Ovary (tissue), 9 donors: ENCODE measurements around the gene WDR87. TPM values are rescaled to one million over a fixed set of nuclear protein-coding genes. Genes with fewer than 3 reads are reported as not detected.

Source experiments
- DNase-seq, 5 donors: peaks; one replicate each; pipeline ENCODE4 v3.0.0-alpha.2; 2019 to 2020
- H3K27ac ChIP-seq, 2 donors: fragments of 200-600 bp; one replicate each; pipeline versions ENCODE4 v1.5.1 to v1.8.0; 2019 to 2022
- H3K27me3 ChIP-seq: fragments of 200-600 bp; one replicate; pipeline ENCODE4 v1.8.0; 2022
- H3K36me3 ChIP-seq: fragments of 200-600 bp; sonication (generic); one replicate; pipeline ENCODE4 v1.5.1; 2019
- H3K4me1 ChIP-seq: one replicate; pipeline ENCODE4 v1.8.1; 2013; ENCODE audit warnings: mild to moderate bottlenecking, moderate library complexity; ENCODE audit not compliant: insufficient read depth
- H3K4me3 ChIP-seq: fragments of 200-600 bp; sonication (generic); one replicate; pipeline ENCODE4 v1.5.1; 2017
- H3K9me3 ChIP-seq, 2 donors: fragments of 200-600 bp in 1 of 2; sonication (generic) in 1 of 2; one replicate each; pipeline versions ENCODE4 v1.5.1 to v1.8.1; 2013 to 2019; ENCODE audit warnings: mild to moderate bottlenecking in 1 of 2, moderate library complexity in 1 of 2
- EP300 ChIP-seq: sonication (generic); formaldehyde crosslinking; IDR thresholded peaks from one replicate; pipeline ENCODE4 v1.6.1; 2017; ENCODE audit warnings: antibody characterized with exemption
- POLR2A ChIP-seq: fragments of 450-650 bp; IDR thresholded peaks from one replicate; pipeline ENCODE4 v1.6.1; 2017; ENCODE audit warnings: antibody characterized with exemption, mild to moderate bottlenecking, moderate library complexity
- WGBS, 3 donors: extraction: QIAGEN DNeasy Blood & Tissue Kit in 1 of 3; methylation state at CpG; one replicate each; pipeline versions ENCODE4 v1.1.5 to v1.1.7; 2013 to 2017; 5-methylcytosine and 5-hydroxymethylcytosine counted together
- intact Hi-C, 4 donors: fragments of 100-400 bp; cut with DNase I; formaldehyde crosslinking; loops; one replicate each; pipeline versions ENCODE4 v1.11.0 to v1.15.1; 2022 to 2023
- polyA plus RNA-seq, 2 donors: library from polyadenylated mRNA; stranded (reverse); fragments of 200-250 nt in 1 of 2; fragments of 350-450 nt in 1 of 2; fragmentation: Illumina TruSeq in 1 of 2; extraction: RNeasy Lipid Tissue Mini Kit (QIAGEN cat#74804) in 1 of 2; gene quantifications; one replicate each; pipeline ENCODE4 v1.2.3, GENCODE V29; 2013 to 2014
- total RNA-seq, 7 donors: library from RNA; depleted of rRNA in 2 of 7; stranded (reverse); fragments of >200 nt in 2 of 7; fragmentation: NEBNext Ultra II Directional in 3 of 7; extraction: Animal tissue kit (Norgen Biotek cat#: 25700) in 3 of 7; gene quantifications; one replicate each; pipeline versions ENCODE4 v1.1.0 to v1.2.4, GENCODE V29; 2016 to 2023
- TF ChIP-seq, protein P1 (sequence below), 3 donors: fragments of 450-650 bp in 2 of 3; fragments of 200-600 bp in 1 of 3; IDR thresholded peaks; one replicate each; pipeline versions ENCODE4 v1.5.1 to v1.8.0; 2016 to 2022; ENCODE audit warnings: antibody characterized with exemption in 3 of 3, mild to moderate bottlenecking in 1 of 3
- donor health status: DM: no; HTN: no; CAD: no; lungs with moderate emphysema.
- donor health status: DM: no; HTN: no; CAD: no.
- donor health status: Bipolar disorder and iron deficiency.
- donor health status: DM: yes; HTN: yes; CAD: no.
- donor health status: DM: no; HTN: no; CAD: no.
- donor health status: DM: yes; HTN: yes; CAD: no.

Gene WDR87
- total and polyA plus RNA-seq, 9 donors = not detected

DNA sequence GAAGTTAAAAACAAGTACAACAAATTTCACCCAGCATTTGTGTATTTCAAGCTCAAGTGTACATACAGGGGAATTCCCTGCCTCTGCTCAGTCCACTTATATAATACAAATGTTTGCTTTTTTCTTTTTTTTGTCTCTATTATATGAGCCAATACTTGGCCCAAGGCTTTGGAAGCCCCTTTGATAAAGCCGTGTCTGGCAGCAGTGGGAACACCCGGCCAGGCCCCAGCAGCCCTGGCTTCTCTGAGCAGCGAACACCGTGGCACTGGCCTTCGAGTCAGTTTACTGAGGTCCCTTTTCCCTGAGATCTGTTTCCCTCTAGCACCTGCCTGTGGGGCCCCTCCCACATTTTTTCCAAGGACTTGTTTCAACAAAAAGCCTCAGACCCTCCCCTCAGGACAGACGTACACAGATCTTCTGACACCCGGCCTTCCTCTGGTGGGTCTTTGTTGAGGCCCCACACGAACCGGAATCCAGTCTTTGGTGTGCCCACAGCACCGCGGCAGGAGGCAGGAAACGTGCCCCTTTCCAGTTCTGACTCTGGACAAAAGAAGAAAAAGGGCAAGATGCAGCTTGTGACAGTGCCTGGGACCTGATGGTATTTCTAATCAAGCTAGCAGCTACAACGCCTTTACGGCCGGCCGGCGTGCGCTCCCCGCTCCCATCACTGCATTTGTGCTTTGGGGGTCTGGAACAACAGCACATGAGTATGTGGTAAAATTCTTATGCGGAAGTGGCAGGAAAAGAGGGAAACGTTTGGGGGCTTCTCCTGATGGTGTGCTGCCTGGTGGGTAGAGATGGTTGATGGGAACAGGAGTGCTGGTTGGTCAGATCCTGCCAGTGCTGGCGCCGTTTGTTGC is 14.4 kb upstream of the WDR87 start:
- no peak overlapping the region for H3K4me3 ChIP-seq

DNA sequence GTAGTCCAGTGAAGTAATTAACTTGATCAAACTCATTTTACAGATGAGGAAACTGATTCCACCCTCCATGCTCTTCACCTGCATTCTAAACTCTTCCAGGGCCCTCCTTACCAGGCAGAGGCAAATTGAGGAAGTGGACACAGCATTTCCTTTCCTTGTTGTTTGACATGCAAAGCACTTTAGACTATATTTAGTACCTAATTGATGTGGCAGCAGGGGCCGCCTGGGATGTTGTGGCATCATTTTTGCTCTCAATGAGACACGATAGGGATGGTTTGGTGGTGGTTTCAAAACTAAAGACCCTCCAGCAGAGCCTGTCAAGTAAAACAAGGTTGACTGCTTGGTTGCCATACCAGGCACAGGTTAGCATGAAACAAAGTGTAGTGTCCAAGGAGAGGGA is 8.5 kb upstream of the WDR87 start:
- Histone ChIP-seq H3K27ac (no peak overlapping the region), H3K27me3 (no peaks in the 10 kb centered on the region), H3K4me3 (no peak overlapping the region), H3K4me1 (no peaks in the 10 kb centered on the region), H3K9me3 (no peaks in the 10 kb centered on the region), H3K36me3 (no peaks in the 10 kb centered on the region)
- intact Hi-C loops = loop anchor here in 1 of 4 donors (10.0 kb wide), 1 partner anchor 300 kb away; no protein-coding TSS in a partner anchor
- 88 to 92% (median 90%) methylated on average over 2 of the region's 2 CpGs for WGBS, 3 donors
- no peak for DNase-seq
- TF ChIP-seq POLR2A (no peak), EP300 (no peak)
- TF ChIP-seq, protein P1, sequence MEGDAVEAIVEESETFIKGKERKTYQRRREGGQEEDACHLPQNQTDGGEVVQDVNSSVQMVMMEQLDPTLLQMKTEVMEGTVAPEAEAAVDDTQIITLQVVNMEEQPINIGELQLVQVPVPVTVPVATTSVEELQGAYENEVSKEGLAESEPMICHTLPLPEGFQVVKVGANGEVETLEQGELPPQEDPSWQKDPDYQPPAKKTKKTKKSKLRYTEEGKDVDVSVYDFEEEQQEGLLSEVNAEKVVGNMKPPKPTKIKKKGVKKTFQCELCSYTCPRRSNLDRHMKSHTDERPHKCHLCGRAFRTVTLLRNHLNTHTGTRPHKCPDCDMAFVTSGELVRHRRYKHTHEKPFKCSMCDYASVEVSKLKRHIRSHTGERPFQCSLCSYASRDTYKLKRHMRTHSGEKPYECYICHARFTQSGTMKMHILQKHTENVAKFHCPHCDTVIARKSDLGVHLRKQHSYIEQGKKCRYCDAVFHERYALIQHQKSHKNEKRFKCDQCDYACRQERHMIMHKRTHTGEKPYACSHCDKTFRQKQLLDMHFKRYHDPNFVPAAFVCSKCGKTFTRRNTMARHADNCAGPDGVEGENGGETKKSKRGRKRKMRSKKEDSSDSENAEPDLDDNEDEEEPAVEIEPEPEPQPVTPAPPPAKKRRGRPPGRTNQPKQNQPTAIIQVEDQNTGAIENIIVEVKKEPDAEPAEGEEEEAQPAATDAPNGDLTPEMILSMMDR (IDR thresholded peaks at IDR 0.05) = no peak

More for the DNA sequence above, 14.4 kb upstream of the WDR87 start:
- WGBS, 3 donors = 80 to 86% (median 80%) methylated on average over 23 of the region's 23 CpGs
- H3K27me3 ChIP-seq = no peaks in the 10 kb centered on the region
- no peak for DNase-seq
- no peaks in the 10 kb centered on the region for H3K9me3 ChIP-seq
- intact Hi-C loops = no loop called here
- no peaks in the 10 kb centered on the region for H3K4me1 ChIP-seq
- H3K27ac ChIP-seq = no peak overlapping the region
- H3K36me3 ChIP-seq = no peaks in the 10 kb centered on the region
- TF ChIP-seq POLR2A (no peak), EP300 (no peak)
- TF ChIP-seq, protein P1 (IDR thresholded peaks at IDR 0.05) = no peak

DNA sequence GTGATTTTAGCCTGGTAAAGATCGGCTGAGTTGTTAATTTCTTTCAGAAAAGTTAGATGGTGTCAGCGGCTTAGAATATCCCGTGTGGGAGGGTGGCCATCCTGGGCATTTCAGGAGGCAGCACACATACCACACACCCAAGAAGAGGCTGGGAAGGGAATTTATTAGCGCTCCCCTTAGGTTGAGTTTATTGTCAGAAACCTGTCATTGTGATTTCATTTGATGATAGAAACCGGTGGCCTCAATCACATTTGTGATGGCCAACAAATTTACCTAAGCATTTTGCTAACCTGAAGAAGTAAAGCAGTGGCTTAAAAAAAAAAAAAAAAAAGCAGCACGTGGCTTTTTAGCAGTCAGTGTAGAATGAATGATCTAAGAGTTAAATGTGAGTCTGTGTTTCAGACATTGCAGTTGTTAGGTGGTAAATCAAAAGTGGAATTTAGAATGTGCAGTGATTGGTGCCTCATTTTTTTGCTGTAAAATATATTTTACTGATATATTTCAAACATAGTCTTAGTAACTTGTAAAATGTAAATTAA is 3.3 kb upstream of the WDR87 start:
- 58 to 74% (median 71%) methylated on average over 6 of the region's 6 CpGs for WGBS, 3 donors
- Histone ChIP-seq H3K9me3 (no peaks in the 10 kb centered on the region), H3K27ac (no peak overlapping the region), H3K4me1 (peaks cover 5% of the 10 kb centered on the region), H3K27me3 (no peaks in the 10 kb centered on the region), H3K4me3 (no peak overlapping the region), H3K36me3 (no peaks in the 10 kb centered on the region)
- intact Hi-C loops = loop anchor here in 3 of 4 donors (10.0 kb wide), 2 partner anchors 305 to 315 kb away; partner anchors contain the start of gene DPF1 (in 2 of the 3)
- TF ChIP-seq, protein P1 (IDR thresholded peaks at IDR 0.05) = no peak
- TF ChIP-seq POLR2A (no peak), EP300 (no peak)
- DNase-seq = no peak

DNA sequence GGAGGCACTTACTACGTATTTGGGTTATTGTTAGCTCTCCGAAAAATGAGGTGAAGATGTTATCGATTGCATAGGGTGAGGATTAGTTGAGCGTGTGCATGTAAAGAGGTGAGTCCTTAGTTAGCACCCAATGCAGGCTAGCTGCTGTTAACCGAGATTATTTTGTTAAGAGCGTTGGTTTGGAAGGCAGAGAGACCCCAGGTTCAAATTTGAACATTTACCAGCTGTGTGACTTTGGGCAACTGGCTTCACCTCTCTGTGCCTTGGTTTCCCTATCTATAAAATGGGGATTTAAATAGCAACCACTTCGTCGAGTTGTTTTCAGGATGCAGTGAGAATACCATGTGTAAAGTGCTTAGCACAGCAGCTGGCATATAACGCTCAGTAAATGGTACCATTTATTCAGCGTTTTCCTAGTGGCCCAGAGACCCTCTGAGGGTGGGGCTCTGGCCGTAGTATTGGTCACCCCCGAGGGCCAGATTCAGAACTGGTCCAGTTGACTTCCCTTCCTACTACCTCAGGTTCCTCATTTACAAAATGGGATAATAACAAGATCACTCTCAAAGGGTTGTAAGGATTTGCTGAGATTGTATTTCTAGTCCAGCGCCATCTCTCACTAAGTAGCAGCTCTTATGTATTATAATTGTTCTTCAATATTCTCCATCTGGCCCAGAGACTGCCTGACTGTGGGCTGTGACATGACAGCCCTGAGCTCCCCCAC is 1.5 kb upstream of the WDR87 start:
- WGBS, 3 donors = 21 to 29% (median 24%) methylated on average over 13 of the region's 13 CpGs
- H3K27ac ChIP-seq = no peak overlapping the region
- H3K9me3 ChIP-seq = no peaks in the 10 kb centered on the region
- no peaks in the 10 kb centered on the region for H3K36me3 ChIP-seq
- peaks cover 5% of the 10 kb centered on the region for H3K4me1 ChIP-seq
- H3K4me3 ChIP-seq = peak overlapping the region; percentile 92
- TF ChIP-seq POLR2A (no peak), EP300 (no peak)
- TF ChIP-seq, protein P1 (IDR thresholded peaks at IDR 0.05) = no peak
- intact Hi-C loops = loop anchor here in 2 of 4 donors (10.0 kb wide), 1 partner anchor 317 kb away; the partner anchor contains the start of gene DPF1 (in 2 of the 2)
- no peaks in the 10 kb centered on the region for H3K27me3 ChIP-seq
- DNase-seq = no peak
